C4-2B (cell line): ENCODE measurements around the gene UNC45B.

Source experiments
- ZFX ChIP-seq: fragments of 450-650 bp; IDR thresholded peaks from 2 replicates; pipeline ENCODE4 v1.6.1; 2017
- TF ChIP-seq, protein P1 (sequence below): fragments of 450-650 bp; conservative IDR thresholded peaks from 2 replicates; pipeline ENCODE4 v1.5.1; 2017; ENCODE audit warnings: mild to moderate bottlenecking

DNA sequence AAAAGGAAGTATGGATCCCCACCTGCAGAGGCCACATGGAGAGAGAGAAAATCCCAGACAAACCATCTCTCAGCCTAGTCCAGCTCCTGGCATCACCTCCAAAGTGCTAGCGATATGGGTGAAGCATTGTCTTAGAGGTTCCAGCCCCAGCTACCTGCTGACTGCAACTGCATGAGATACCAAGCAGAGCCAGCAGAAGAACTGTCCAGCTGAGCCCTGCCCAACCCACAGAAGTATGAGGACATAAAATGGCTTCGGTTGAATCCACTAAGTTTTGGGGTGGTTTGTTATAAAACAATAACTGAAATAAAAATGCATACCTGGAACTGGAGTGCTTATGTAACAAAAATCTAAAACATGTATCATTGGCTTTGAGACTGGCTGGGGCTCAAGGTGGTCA, 74.8 kb downstream of the UNC45B start:
- TF ChIP-seq, protein P1, sequence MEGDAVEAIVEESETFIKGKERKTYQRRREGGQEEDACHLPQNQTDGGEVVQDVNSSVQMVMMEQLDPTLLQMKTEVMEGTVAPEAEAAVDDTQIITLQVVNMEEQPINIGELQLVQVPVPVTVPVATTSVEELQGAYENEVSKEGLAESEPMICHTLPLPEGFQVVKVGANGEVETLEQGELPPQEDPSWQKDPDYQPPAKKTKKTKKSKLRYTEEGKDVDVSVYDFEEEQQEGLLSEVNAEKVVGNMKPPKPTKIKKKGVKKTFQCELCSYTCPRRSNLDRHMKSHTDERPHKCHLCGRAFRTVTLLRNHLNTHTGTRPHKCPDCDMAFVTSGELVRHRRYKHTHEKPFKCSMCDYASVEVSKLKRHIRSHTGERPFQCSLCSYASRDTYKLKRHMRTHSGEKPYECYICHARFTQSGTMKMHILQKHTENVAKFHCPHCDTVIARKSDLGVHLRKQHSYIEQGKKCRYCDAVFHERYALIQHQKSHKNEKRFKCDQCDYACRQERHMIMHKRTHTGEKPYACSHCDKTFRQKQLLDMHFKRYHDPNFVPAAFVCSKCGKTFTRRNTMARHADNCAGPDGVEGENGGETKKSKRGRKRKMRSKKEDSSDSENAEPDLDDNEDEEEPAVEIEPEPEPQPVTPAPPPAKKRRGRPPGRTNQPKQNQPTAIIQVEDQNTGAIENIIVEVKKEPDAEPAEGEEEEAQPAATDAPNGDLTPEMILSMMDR, result no peak
- TF ChIP-seq ZFX, result no peak
